GM06990 (cell line): ENCODE results near the gene GHR.

Experiments
- DNase-seq: peaks from one replicate; pipeline ENCODE4 v3.0.0-alpha.2; 2011; ENCODE audit not compliant: insufficient read length; ENCODE audit errors: extremely low read depth
- H3K27me3 ChIP-seq: replicated peaks from 2 replicates; pipeline ENCODE4 v1.6.0; 2011; ENCODE audit warnings: low read length; ENCODE audit not compliant: control insufficient read depth, insufficient read depth
- H3K36me3 ChIP-seq: 2 replicates; pipeline ENCODE4 v1.5.1; 2011; ENCODE audit warnings: low read length; ENCODE audit not compliant: control insufficient read depth, insufficient read depth
- H3K4me3 ChIP-seq: replicated peaks from 2 replicates; pipeline ENCODE4 v1.5.1; 2011; ENCODE audit warnings: low read depth, mild to moderate bottlenecking, control low read depth, low read length
- CTCF ChIP-seq: IDR thresholded peaks from 2 replicates; pipeline ENCODE4 v1.5.1; 2011; ENCODE audit warnings: low read length, control low read depth, mild to moderate bottlenecking, inconsistent platforms; ENCODE audit not compliant: insufficient read depth, poor library complexity, severe bottlenecking

Gene GHR

GRCh38 chr5:42434047-42434724 is 10.9 kb downstream of the GHR start:
- no peak for TF ChIP-seq CTCF
- Histone ChIP-seq H3K36me3 (no peaks in the 10 kb centered on the region), H3K27me3 (no peaks in the 10 kb centered on the region), H3K4me3 (no peak overlapping the region)
- DNase-seq = no peak

- Histone ChIP-seq H3K27me3 (no peaks in the 10 kb centered on the region), H3K4me3 (no peak overlapping the region), H3K36me3 (no peaks in the 10 kb centered on the region)
- TF ChIP-seq CTCF = no peak
- DNase-seq = no peak
Observed at GRCh38 chr5:42436051-42436450, 12.8 kb downstream of the GHR start.

- no peak overlapping the region for H3K4me3 ChIP-seq
- no peaks in the 10 kb centered on the region for H3K36me3 ChIP-seq
- TF ChIP-seq CTCF = no peak
- no peaks in the 10 kb centered on the region for H3K27me3 ChIP-seq
- no peak for DNase-seq
Observed at GRCh38 chr5:42454216-42454995, 31.2 kb downstream of the GHR start.

GRCh38 chr5:42461033-42461432 is 37.8 kb downstream of the GHR start:
- no peak for DNase-seq
- no peak for TF ChIP-seq CTCF
- H3K36me3 ChIP-seq = no peaks in the 10 kb centered on the region
- no peaks in the 10 kb centered on the region for H3K27me3 ChIP-seq
- no peak overlapping the region for H3K4me3 ChIP-seq

- DNase-seq = no peak
- H3K4me3 ChIP-seq = no peak overlapping the region
Observed at GRCh38 chr5:42461507-42461906, 38.3 kb downstream of the GHR start.

More at GRCh38 chr5:42461507-42461906, 38.3 kb downstream of the GHR start:
- no peaks in the 10 kb centered on the region for H3K27me3 ChIP-seq
- TF ChIP-seq CTCF = no peak
- H3K36me3 ChIP-seq = no peaks in the 10 kb centered on the region
